ENCODE data around the gene CFAP44.

- TF ChIP-seq, protein P1, sequence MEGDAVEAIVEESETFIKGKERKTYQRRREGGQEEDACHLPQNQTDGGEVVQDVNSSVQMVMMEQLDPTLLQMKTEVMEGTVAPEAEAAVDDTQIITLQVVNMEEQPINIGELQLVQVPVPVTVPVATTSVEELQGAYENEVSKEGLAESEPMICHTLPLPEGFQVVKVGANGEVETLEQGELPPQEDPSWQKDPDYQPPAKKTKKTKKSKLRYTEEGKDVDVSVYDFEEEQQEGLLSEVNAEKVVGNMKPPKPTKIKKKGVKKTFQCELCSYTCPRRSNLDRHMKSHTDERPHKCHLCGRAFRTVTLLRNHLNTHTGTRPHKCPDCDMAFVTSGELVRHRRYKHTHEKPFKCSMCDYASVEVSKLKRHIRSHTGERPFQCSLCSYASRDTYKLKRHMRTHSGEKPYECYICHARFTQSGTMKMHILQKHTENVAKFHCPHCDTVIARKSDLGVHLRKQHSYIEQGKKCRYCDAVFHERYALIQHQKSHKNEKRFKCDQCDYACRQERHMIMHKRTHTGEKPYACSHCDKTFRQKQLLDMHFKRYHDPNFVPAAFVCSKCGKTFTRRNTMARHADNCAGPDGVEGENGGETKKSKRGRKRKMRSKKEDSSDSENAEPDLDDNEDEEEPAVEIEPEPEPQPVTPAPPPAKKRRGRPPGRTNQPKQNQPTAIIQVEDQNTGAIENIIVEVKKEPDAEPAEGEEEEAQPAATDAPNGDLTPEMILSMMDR (optimal IDR thresholded peaks at IDR 0.05 in 1 of 3, IDR thresholded peaks at IDR 0.05 in 1 of 3, conservative IDR thresholded peaks at IDR 0.05 in 1 of 3; ENCODE audit: extremely low read depth in 1 of 3, insufficient read depth in 2 of 3, low read length in 3 of 3) = no peak
- no peak for TF ChIP-seq EZH2 (IDR thresholded peaks at IDR 0.05; ENCODE audit: low read length)
Observed at GRCh38 chr3:113439606-113440005, 1.7 kb downstream of the CFAP44 start.
